ENCODE data around the gene STK33. TPM values are rescaled to one million over a fixed set of nuclear protein-coding genes. Genes with fewer than 3 reads are reported as not detected.

The STK33 gene
- total RNA-seq, 1 experiment from 2014 or later, result 19.5 TPM

DNA sequence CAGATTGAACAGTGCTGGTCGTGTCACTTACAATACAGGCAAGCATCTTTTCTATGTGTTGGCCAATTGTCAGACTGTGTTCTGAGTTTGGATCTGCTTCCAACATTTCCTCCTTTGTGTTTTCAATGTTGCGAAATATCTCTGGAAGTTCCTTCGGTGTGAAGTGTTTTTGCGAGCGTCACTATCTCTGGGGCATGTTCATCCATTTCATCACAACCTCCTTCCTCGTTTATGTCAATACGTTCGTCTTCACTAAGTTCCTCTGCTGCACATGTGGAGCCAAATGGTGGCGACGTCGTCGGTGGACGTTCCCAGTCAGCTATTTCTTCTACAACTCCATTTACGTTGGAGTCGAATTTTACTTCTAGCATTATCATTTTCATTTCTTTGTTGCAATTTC is 230.1 kb downstream of the STK33 start:
- Histone ChIP-seq H2AFZ (ENCODE audit: low read length) (no peak overlapping the region), H2AK5ac (ENCODE audit: insufficient read length, low read length) (no peak overlapping the region), H2BK12ac (ENCODE audit: insufficient read length, low read depth, low read length) (no peak overlapping the region), H3K14ac (ENCODE audit: insufficient read depth, low read length) (no peak overlapping the region), H4K91ac (ENCODE audit: insufficient read length, low read depth, low read length) (no peak overlapping the region), H3K23ac (ENCODE audit: insufficient read length, low read depth, low read length) (no peak overlapping the region), H4K5ac (ENCODE audit: insufficient read length, low read depth, low read length) (no peak overlapping the region), H2BK20ac (ENCODE audit: low read depth, low read length, poor library complexity, severe bottlenecking) (no peak overlapping the region), H3K56ac (ENCODE audit: insufficient read length, low read depth, low read length) (no peak overlapping the region), H2BK120ac (ENCODE audit: low read depth, low read length, poor library complexity, severe bottlenecking) (no peak overlapping the region), H3K27ac (ENCODE audit: insufficient read length, low read depth, low read length) (no peak overlapping the region), H3K79me2 (ENCODE audit: insufficient read depth, low read length) (no peaks in the 10 kb centered on the region), H3K9ac (ENCODE audit: extremely low read depth, insufficient read length, low read length) (no peak overlapping the region), H3K23me2 (ENCODE audit: insufficient read length, low read depth, low read length, poor library complexity, severe bottlenecking) (no peaks in the 10 kb centered on the region), H3K27me3 (ENCODE audit: insufficient read depth, low read length) (no peaks in the 10 kb centered on the region), H3K4ac (ENCODE audit: low read depth, low read length) (no peak overlapping the region), H3K18ac (ENCODE audit: insufficient read length, low read depth, low read length) (no peak overlapping the region), H3K4me2 (ENCODE audit: insufficient read depth, insufficient read length, low read length) (no peak overlapping the region), H4K8ac (replicated peaks; ENCODE audit: insufficient read length, low read depth, low read length) (no peak overlapping the region), H4K20me1 (ENCODE audit: control insufficient read depth, insufficient read depth, insufficient read length) (no peaks in the 10 kb centered on the region), H3K4me1 (ENCODE audit: insufficient read depth, low read length) (no peaks in the 10 kb centered on the region), H3T11ph (ENCODE audit: low read length) (no peak overlapping the region), H2BK15ac (ENCODE audit: low read depth, low read length) (no peak overlapping the region), H3K9me3 (ENCODE audit: control insufficient read depth, low read depth, low read length) (no peaks in the 10 kb centered on the region), H2BK5ac (ENCODE audit: insufficient read length, low read length) (no peak overlapping the region), H3K79me1 (ENCODE audit: insufficient read depth, low read depth, low read length, poor library complexity, severe bottlenecking) (no peaks in the 10 kb centered on the region)
- TF ChIP-seq CTCF (conservative IDR thresholded peaks at IDR 0.05), result no peak
- DNase-seq, result no peak
- no peaks in the 10 kb centered on the region; the same call in 1 of the 2 replicates for H3K27me3 Mint-ChIP-seq (ENCODE audit: low read depth)
- H3K4me3 Mint-ChIP-seq, result no peak overlapping the region
- no CpG with 5 or more reads among the region's 15 CpGs for WGBS (ENCODE audit: extremely low coverage, insufficient read length, low lambda C conversion rate)
- H3K4me1 Mint-ChIP-seq, result peaks cover 4 to 12% of the 10 kb centered on the region in 2 experiments
- no peak overlapping the region for H3K27ac Mint-ChIP-seq
- no peaks in the 10 kb centered on the region for H3K9me3 Mint-ChIP-seq
- no peaks in the 10 kb centered on the region for H3K36me3 Mint-ChIP-seq (ENCODE audit: insufficient read depth in 1 of 3, low read depth in 3 of 3)

Measured in H9 (cell line).